OCI-LY7 (cell line): ENCODE results near the gene TUBA1C.

ENCODE experiments used
- CTCF ChIP-seq: fragments of 200-600 bp; sonication (generic); conservative IDR thresholded peaks from 2 replicates; pipeline ENCODE4 v1.5.1; 2014; ENCODE audit warnings: mild to moderate bottlenecking, antibody characterized with exemption, low read length, moderate library complexity, mixed read lengths
- EZH2phosphoT487 ChIP-seq: fragments of 200-600 bp; sonication (generic); IDR thresholded peaks from 2 replicates; pipeline ENCODE4 v1.6.1; 2018; ENCODE audit warnings: low read depth, borderline replicate concordance, mild to moderate bottlenecking, mixed run types, antibody characterized with exemption, low read length, moderate library complexity, mixed read lengths

GRCh38 chr12:49294086-49294803, 29.4 kb downstream of the TUBA1C start:
- TF ChIP-seq CTCF (no peak), EZH2phosphoT487 (no peak)
